Measurements from ENCODE around the gene SCAF4. TPM values are rescaled to one million over a fixed set of nuclear protein-coding genes. Genes with fewer than 3 reads are reported as not detected.

Gene SCAF4
- total and polyA plus RNA-seq, 9 of the 15 experiments (the other 6 are each of a cell fraction or from before 2014, with no cell fraction given), result 2.3 to 55.7 (median 17.2) TPM

GRCh38 chr21:31731857-31732596 is at the start of gene SCAF4 (continued):
- TF ChIP-seq ZNF449 (CRISPR knock-in tag; IDR thresholded peaks at IDR 0.05) (0 out of 2 replicates have a peak, but pooled peaks have one; percentile 18), TAF9B (IDR thresholded peaks at IDR 0.05; ENCODE audit: partially characterized antibody) (peak; percentile 28), MEIS2 (IDR thresholded peaks at IDR 0.05; ENCODE audit: partially characterized antibody) (peak; percentile 3), GABPA (tag; conservative IDR thresholded peaks at IDR 0.05; ENCODE audit: low read depth) (peak; percentile 3; the same call in 1 of the 2 replicates), BHLHE40 (IDR thresholded peaks at IDR 0.05; ENCODE audit: low read length) (peak; percentile 80; the same call in 1 of the 2 replicates), KDM2B (CRISPR knock-in tag; IDR thresholded peaks at IDR 0.05) (peak; percentile 73), SNRNP70 (optimal IDR thresholded peaks at IDR 0.05; ENCODE audit: low read depth, low read length) (no peak), UBTF (IDR thresholded peaks at IDR 0.05; ENCODE audit: borderline replicate concordance in 1 of 2, low read depth in 2 of 2, low read length in 2 of 2) (peak in 1 of 2 experiments; percentile 57; a peak in 1 of 4 replicates), E2F1 (CRISPR knock-in tag; IDR thresholded peaks at IDR 0.05) (peak; percentile 91), TGIF2 (CRISPR knock-in tag; IDR thresholded peaks at IDR 0.05) (0 out of 2 replicates have a peak, but pooled peaks have one; percentile 7), HNRNPL (IDR thresholded peaks at IDR 0.05; ENCODE audit: low read depth, low read length) (peak; percentile 33; the same call in 1 of the 2 replicates), KDM5B (IDR thresholded peaks at IDR 0.05; ENCODE audit: insufficient replicate concordance, low read depth, low read length) (peak; percentile 92), SAFB (IDR thresholded peaks at IDR 0.05; ENCODE audit: borderline replicate concordance, low read depth, low read length) (peak; percentile 33; the same call in 1 of the 2 replicates), MAFF (IDR thresholded peaks at IDR 0.05; ENCODE audit: low read length) (no peak), ZFPM2 (CRISPR knock-in tag; IDR thresholded peaks at IDR 0.05) (no peak), SIN3A (IDR thresholded peaks at IDR 0.05; ENCODE audit: borderline replicate concordance in 2 of 2, control insufficient read depth in 1 of 2, low read depth in 2 of 2, low read length in 2 of 2) (peak; percentile 51 to 80; a peak in 1 of 4 replicates), ZNF280B (CRISPR knock-in tag; IDR thresholded peaks at IDR 0.05) (no peak), RBBP5 (IDR thresholded peaks at IDR 0.05; ENCODE audit: borderline replicate concordance, insufficient read depth, low read length, poor library complexity, severe bottlenecking) (peak; percentile 76), TCF7 (IDR thresholded peaks at IDR 0.05; ENCODE audit: borderline replicate concordance) (no peak)

Data from K562 (cell line).